Glomerular visceral epithelial cell (primary cell): ENCODE results near the gene ZCCHC9.
A peak's percentile ranks its signal among the peaks of the same experiment; 100 is the strongest.
"Not testable (repeated sequence)": the region's sequence is repeated elsewhere in the genome, so short reads cannot be mapped to it uniquely, and the experiment has no call there.

ENCODE experiments used
- DNase-seq: peaks from one replicate; pipeline ENCODE4 v3.0.0-alpha.2; 2016; ENCODE audit errors: extremely low spot score

Gene ZCCHC9, protein sequence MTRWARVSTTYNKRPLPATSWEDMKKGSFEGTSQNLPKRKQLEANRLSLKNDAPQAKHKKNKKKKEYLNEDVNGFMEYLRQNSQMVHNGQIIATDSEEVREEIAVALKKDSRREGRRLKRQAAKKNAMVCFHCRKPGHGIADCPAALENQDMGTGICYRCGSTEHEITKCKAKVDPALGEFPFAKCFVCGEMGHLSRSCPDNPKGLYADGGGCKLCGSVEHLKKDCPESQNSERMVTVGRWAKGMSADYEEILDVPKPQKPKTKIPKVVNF

DNA sequence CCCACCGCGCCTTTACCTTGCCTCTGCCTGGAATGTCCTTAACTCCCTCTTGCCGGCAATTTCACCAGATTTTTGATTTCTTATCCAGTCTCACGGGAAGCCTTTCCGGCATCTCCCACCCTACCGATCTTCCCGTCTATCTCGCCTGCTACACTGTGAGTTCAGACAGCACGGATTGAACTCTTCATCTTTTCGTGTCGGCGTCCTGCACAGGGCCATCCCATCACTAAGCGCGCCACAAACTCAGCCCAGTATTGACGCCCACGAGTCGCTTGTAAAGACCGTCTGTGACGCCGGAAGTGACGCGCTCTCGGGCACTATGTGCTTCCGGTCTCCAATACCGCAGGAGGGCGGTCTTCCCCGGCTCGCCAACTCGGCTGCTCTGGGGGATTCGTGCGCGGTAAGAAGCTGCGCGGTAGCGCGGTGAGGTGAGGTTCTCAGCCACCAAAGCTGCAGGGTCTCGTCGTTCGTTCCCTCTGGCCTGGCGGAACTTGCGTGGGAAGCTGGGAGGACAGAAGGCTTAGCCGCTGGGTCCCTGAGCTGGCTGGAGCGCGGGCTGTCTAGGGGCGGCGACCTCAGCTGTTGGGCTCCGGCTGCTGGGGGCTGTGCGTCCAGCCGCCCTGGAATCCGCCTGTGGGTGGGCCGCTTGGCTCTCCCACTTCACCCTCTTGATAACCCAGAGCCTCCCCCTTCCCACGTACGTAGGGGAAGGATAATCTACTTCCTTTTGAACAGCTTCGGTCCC is at the start of gene ZCCHC9:
TSS of gene ZCCHC9 (plus strand) at position 317 of the 745 bp plus-strand sequence. CDS start 3,171 bp downstream, outside the sequence.
- peak; percentile 94 for DNase-seq

DNA sequence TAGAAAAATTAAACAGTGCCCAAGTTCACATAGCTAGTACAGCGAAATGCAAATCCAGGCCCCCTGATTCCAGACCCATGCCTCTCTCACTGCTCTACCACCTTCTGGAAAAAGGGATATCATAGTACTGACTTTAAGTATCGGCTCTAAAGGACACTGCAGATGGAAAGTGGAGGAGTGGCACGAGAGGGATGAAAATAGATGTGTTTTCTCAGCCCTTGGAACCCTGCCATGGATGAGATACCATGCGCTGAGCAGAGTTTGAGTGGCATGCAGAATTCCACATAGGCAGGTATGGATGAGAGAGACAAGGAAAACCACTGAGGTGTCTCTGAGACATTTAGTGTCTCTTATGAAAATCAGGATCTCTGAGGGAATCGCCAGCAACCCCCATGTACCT is 49.5 kb upstream of the ZCCHC9 start:
- no peak for DNase-seq

DNA sequence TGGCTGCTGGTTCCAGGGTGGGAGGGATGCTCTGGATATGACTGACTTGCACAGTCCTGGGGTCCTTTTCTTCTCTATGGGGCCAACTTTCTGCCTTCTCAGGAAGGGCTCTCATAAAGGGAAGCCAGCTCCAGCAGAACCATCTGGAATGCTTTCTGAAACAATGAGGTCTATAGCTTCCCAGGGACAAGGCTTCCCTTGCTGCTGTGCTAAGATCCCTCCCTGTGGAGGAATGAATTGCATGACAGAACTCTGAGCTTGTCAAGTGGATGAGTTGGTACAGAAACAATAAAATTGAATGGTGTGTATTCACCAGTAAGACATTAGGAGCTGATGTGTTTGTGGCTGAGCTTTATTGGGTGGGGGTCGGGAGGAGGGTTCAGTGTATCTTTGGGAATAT is 48.5 kb upstream of the ZCCHC9 start:
- DNase-seq, result no peak

DNA sequence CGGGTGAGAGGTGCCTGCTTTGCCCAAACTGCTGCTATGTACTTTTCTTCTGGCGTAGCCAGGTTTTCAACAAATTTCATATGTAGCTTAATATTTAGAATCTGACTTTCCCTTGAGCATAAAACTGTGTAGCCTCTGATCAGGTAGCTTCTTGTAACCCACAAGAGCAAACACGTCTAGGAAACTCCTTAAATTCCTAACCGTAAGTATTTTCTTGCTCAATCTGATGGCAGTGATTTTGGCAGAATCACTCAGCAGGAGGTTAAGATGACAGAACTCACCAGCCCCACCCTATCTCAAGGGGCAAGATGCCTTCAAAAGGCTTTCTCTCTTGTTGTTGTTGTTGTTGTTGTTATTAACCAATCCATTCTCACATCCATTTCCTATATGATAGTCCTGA is 47.5 kb upstream of the ZCCHC9 start:
- DNase-seq, result no peak

DNA sequence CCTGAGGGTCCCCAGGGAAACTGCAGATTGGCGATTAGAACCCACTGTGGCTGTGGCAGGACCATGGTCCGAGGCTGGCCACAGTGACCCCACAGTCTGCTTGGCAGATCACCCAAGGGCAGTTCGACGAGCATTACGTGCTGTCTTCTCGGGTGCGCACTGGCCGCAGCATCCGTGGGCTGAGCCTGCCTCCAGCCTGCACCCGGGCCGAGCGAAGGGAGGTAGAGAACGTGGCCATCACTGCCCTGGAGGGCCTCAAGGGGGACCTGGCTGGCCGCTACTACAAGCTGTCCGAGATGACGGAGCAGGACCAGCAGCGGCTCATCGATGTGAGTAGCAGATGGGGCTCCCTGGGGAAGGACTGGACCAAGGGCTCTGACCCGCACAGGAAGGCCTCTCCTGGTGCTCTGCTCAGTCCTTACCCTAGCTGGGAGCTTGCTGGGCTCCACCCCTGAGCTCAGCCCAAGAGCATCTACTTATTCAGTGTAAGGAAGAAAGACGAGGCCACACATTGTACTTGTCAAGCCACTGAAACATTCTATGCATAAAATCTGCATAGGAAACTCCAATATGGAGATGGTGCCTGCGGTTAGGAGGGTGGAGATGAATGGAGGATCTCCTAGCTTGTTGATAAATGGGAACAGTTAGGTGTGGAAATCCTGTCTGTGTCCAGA is 46.4 kb upstream of the ZCCHC9 start:
- DNase-seq, result no peak

DNA sequence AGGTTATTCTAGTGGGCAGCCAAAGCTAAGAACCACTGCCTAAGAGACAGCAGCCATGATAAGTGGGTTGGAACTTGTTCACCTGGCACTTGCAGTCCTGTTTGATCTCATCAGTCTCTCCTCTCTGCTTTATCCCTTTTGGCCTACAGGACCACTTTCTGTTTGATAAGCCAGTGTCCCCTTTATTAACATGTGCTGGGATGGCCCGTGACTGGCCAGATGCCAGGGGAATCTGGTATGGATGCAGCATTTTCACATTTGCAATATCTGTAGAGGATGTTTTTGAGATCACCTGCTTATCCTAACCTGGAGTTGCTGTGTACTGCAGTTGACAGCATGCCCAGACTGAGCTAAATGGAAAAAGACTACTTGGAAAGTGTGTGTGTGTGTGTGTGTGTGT is 44.6 kb upstream of the ZCCHC9 start:
- DNase-seq, result no peak

DNA sequence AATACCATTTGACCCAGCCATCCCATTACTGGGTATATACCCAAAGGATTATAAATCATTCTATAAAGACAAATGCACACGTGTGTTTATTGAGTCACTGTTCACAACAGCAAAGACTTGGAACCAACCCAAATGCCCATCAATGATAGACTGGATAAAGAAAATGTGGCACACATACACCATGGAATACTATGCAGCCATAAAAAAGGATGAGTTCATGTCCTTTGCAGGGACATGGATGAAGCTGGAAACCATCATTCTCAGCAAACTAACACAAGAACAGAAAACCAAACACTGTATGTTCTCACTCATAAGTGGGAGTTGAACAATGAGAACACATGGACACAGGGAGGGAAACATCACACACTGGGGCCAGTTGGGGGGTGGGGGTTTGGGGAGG is 38.6 kb upstream of the ZCCHC9 start:
- not testable (repeated sequence) for DNase-seq

DNA sequence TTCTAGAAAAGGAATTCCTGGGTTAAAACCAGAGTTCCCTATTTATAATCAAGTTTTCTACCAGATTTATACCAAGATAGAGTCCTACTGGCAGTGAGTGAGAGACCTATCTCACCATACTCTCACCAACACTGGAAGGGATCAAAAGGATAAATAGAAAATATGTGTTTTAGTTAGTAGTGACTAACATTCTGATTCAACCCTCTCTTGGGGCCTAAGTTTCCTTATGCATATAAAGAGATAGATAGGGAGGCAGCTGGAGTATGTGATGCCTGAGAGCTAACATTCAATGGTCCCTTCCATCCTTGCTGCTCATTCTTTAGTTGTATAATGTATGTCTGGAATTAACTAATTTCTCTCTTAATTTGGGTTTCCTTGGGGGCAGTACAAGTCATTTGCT is 36.3 kb upstream of the ZCCHC9 start:
- DNase-seq, result no peak

DNA sequence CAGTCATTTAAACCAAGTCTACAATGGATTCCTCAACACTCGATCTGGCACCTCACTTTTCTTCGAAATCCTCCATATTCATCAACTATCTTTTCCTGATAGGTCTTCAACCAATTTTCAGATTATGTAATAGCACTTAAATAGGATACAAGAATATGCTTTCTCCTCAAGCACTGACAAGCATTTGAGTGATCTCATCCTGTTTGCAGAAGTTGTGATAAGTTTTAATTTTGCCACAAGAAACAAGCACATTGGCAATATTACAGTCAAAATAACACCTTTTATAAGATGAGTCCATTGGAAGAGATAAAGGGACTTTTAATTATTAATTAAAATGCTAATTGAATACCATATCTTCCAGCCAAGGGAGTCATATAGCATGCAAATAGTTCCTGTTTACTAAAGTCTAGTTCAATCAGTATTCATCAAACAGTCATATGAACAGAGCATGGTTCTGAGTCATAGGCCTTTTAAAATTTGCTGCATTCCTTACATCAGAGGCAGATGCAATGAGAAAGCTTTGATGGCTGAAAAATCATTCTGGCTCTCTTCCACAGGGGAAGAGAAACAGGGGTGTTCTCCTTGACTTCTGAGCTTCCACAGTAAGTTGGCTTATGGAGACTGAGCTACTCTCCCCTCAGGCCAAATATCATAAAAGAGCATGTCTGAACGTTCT is 32.7 kb upstream of the ZCCHC9 start:
- peak; percentile 44 for DNase-seq

DNA sequence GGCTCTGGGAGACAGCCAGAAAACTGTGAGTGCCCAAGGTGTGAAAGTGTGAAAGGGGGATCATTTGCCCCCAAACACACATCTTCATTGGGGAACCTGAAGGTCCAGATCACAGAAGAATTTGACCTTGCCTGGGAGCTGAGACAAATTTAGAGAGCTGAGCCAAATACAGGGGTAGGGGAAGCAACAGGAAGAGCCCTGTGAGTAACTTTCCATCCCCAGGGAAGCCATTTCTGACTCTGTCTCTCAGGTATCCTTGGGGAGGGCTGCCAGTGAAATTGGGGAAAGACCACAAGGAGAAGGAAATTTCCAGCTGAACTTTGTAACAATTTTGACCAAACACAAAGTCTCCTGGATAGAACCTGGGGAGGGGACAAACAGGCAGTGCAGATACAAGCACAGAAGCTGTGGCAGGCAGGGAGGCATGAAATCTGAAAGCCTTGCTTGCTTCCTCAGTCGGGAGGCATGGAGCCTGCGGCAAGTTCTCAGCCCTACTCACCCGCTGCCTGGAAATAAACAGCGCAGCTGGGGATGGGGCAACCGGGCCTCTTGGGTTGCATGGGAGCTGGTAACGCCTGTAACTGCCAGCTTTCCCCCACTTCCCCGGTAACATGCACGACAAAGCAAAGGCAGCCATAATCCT is 31.5 kb upstream of the ZCCHC9 start:
- DNase-seq, result no peak

DNA sequence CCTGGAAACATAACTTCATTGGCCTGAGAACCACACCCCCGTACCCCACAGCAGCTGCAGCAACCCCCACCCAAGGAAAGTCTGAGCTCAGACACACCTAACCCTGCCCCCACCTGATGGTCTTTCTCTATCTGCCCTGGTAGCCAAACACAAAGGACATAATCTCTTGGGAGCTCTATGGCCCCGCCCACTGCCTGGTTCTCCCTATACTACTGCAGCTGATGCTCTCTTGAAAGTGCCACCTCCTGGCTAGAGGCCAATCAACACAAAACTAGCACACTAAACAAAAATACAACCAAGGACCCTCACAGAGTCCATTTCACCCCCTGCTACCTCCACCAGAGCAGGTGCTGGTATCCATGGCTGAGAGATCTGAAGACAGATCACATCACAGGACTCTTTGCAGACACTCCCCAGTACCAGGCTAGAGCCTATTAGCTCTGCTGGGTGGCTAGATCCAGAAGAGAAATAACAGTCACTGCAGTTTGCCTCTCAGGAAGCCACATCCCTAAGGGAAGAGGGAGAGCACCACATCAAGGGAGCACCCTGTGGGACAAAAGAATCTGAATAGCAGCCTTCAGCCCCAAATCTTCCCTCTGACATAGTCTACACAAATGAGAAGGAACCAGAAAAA is 30.9 kb upstream of the ZCCHC9 start:
- DNase-seq, result not testable (repeated sequence)

DNA sequence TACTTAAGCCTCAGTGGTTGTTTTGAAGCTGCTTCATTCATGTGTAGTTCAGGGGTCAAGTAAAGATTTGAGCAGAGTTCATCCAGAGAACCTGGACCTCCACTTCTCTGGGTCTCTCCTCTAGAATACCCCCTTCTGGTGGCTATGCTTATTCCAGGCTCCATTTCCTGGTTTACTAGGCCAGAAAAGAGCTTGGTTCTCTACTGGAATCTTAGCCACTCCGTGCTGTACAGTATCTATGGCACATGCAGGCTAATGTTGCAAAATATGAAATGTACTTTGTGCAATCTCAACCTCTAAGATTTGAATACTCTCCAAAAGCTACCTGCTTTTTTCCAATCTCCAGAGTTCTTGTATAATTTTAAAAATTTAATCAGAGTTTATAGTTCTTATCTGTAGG is 17.4 kb upstream of the ZCCHC9 start:
- DNase-seq, result no peak

DNA sequence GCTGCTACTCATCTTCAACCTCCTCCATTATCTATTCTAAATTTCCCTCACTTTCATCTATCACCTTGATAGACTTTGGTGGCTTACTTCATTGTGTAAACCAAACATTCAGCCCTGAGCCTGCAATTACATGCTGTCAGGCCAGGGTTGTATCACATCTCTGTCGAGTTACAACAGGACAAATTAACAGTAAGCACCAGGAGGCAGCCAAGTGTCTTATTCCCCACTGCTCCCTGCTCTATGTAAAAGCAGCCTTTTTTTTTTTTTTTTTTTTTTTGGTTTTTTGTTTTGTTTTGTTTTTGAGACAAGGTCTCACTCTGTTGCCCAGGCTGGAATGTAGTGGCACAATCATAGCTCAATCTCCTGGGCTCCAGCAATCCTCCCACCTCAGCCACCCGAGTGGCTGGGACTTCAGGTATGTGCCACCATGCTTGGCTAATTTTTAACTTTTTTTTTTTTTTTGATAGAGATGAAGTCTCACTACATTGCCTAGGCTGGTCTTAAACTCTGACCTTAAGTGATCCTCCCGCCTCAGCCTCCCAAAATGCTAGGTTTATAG is 15.2 kb upstream of the ZCCHC9 start:
- no peak for DNase-seq

DNA sequence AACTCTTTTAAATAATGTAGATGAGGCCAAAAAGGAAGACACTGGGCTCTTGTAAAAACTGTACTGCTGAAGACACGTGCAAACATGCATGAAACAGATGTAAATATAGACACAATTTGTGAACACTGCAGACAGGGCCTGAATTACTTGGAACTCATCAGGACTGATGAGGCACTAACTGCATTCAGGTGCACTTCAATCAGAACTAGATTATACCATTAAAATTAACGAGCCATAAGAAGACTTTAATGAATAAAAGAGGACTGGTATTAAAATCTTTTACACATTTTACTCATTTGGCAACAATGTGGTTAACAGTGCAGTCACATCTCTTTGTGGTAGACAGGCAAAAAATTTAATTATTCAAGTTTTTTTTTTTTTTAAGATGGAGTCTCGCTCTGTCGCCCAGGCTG is 13.4 kb upstream of the ZCCHC9 start:
- DNase-seq, result no peak

DNA sequence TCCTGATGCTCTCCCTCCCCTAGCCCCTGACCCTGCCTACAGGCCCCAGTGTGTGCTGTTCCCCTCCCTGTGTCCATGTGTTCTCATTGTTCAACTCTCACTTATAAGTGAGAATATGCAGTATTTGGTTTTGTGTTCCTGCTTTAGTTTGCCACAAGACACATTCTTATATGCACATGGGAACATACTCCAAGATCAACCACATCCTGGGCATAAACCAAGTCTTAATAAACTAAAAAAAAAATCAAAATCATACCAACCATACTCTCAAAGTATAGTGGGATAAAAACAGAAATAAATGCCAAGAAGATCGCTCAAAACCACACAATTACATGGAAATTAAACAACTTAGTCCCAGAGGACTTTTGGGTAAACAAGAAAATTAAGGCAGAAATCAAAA is 11.2 kb upstream of the ZCCHC9 start:
- DNase-seq, result no peak

DNA sequence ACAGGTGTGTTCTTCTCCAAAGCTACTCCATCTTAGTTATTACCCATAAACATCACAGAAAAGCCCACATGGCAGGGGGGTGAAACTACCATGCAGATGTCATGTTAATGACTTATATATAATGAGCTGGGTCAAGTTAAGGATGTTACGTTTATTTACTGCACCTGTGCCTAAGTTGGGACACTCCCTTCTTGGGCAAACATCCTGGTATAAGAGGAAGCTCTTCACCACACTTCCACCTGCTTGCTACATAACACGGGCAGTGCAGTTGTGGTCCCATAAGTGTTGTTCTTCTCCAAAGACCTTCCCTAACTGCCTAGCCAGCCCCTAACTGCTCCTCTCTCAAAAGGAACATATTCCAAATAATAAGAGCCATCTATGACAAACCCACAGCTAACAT is 9.3 kb upstream of the ZCCHC9 start:
- no peak for DNase-seq

DNA sequence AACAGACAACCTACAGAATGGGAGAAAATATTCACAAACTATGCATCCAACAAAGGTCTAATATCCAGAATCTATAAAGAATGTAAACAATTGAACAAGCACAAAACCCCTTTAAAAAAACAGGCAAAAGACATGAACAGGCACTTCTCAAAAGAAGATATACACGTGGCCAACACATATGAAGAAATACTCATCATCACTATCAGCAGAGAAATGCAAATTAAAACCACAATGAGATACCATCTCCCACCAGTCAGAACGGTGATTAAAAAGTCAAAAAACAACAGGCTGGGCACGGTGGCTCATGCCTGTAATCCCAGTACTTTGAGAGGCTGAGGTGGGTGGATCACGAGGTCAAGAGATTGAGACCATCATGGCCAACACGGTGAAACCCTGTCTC is 7.4 kb upstream of the ZCCHC9 start:
- DNase-seq, result not testable (repeated sequence)

DNA sequence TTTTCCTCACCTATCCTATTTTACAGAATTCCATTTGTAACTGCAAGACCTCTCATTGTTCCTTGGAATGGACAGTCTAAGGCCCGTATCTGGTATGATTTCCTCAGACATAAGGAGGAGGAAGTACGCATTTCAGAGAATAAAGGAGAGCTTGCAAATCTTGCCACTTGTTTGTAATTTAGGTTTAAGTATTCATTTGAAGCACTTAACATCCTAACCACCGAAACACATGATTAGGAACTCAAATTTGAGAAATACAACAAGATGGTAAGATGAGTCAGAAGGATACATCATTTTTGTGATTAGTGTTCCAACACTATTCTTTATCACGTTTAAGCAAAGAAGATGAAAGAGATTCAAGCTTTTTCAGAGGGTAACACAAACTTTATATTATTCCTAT is 3.9 kb upstream of the ZCCHC9 start:
- DNase-seq, result no peak

DNA sequence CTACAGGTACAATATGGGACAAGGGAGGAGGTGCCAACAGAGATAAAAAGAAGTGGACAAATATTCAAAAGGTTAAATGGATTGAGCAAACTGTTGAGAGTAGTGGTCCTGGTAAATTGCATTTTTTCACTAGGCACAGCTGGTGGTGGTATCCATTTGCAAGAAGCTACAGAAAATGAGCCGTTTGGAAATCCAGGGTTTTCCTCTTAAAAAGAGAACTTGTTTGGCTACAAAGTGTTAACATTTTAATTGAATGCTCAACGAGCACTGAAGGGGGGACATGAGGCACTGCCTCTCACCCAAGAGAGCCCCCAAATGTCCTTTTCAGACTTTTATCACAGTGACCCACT is 491 bp upstream of the ZCCHC9 start:
- DNase-seq, result no peak

DNA sequence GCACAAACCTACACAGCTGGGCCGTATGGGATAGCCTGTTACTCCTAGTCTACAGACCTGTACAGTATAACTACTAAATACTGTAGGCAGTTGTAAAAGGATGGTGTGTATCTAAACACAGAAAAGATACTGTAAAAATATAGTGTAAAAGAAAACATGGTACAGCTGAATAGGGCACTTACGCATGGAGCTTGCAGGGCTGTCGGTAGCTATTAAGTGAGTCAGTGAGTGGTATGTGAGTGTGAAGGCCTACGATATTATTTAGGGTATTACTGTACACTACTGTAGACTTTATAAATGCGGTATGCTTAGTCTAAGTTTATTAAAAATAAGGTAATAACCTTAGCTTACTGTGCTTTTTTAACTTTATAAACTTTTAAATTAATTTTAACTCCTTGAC is 1.2 kb downstream of the ZCCHC9 start:
- no peak for DNase-seq

DNA sequence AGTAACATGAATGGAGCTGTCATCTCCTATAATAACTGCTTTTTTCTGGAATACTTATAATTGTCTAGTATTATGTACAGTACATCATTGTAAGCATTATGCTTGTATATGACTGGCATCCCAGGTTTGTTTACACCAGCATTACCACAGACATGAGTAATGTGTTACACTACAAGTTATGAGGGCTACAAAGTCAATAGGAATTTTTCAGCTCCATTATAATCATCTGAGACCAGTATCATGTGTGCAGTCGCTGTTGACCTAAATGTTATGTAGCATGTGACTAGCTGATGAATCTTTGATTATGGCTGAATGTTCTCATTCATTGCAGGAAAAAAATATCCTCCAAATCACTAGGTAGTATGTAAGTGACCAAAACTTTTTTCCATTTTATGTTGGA is 2.2 kb downstream of the ZCCHC9 start:
- peak; percentile 13 for DNase-seq
